ENCODE results near the gene SMS. TPM values are rescaled to one million over a fixed set of nuclear protein-coding genes. Genes with fewer than 3 reads are reported as not detected.
A peak's percentile ranks its signal among the peaks of the same experiment; 100 is the strongest.

The SMS gene
- total and polyA plus RNA-seq, 2 of the 4 experiments (the other 2 are of a cell fraction), result 176 to 230 TPM

DNA sequence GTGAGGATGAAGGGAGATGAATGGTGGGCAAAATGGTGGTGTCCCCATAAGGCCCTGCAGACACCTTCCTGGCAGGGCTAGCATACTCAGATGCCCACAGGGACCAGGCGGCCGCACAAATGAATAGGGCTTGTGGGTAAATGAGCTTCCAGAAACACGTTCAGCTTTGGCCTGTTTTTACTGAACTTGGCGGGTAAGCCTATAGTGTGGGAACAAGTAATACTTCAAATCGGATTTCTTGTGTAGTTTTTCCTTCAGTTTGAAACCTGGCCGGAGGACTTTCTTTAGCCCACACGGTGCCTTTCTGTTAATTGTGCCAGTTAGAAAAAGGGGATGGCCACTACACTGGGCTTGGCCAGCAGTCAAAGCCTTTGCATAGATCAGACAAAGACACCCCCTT lies 22.8 kb downstream of the SMS start:
- H4K8ac ChIP-seq (ENCODE audit: low read depth in 2 of 2, low read length in 2 of 2), result no peak overlapping the region
- no peak overlapping the region for H4K91ac ChIP-seq (ENCODE audit: insufficient read depth, low read depth, low read length)
- H3K27me3 ChIP-seq (ENCODE audit: control insufficient read depth, insufficient read depth, low read length), result no peaks in the 10 kb centered on the region; the same call in 1 of the 2 replicates
- H3K79me1 ChIP-seq (ENCODE audit: low read depth in 1 of 2, low read length in 2 of 2), result peaks cover 0 to 13% of the 10 kb centered on the region in 2 experiments; a peak in 2 of 4 replicates
- peak overlapping the region; percentile 79; the same call in 1 of the 2 replicates for H3K27ac ChIP-seq (ENCODE audit: insufficient read depth, low read length)
- peak overlapping the region; percentile 31; the same call in 1 of the 2 replicates for H3K18ac ChIP-seq (ENCODE audit: low read depth, low read length)
- POLR2A ChIA-PET (ENCODE audit: unreplicated experiment), result no interaction called here
- WGBS, 2 experiments (ENCODE audit: extremely low coverage in 2 of 2, insufficient read length in 1 of 2), result no CpG with 5 or more reads among the region's 7 CpGs
- H2BK15ac ChIP-seq (ENCODE audit: low read depth, low read length), result no peak overlapping the region
- no peak for DNase-seq
- intact Hi-C loops (cut with micrococcal nuclease) (no loop called here), in situ Hi-C loops (cut with MboI; ENCODE audit: low sequenced_read_pairs) (no loop called here), dilution Hi-C loops (cut with HindIII; ENCODE audit: low sequenced_read_pairs, unreplicated experiment) (no loop called here)
- no peak overlapping the region for H3K56ac ChIP-seq (ENCODE audit: extremely low read depth, insufficient read depth, low read length)
- H2AFZ ChIP-seq (replicated peaks; ENCODE audit: low read length, poor library complexity), result no peak overlapping the region
- H3K4ac ChIP-seq (ENCODE audit: low read depth, low read length), result peak overlapping the region; percentile 45; the same call in 1 of the 2 replicates
- peaks cover 11% of the 10 kb centered on the region for H3K36me3 ChIP-seq (ENCODE audit: control insufficient read depth, insufficient read depth, low read length)
- H3K4me1 ChIP-seq (ENCODE audit: control insufficient read depth, insufficient read depth, low read length), result peaks cover 20% of the 10 kb centered on the region
- H2AK5ac ChIP-seq (ENCODE audit: low read depth, low read length), result peak overlapping the region; percentile 49; the same call in 1 of the 2 replicates
- ATAC-seq (ENCODE audit: low read depth), result no peak
- H4K20me1 ChIP-seq (ENCODE audit: insufficient read depth, low read length), result peaks cover 97% of the 10 kb centered on the region
- peak overlapping the region; percentile 61 for H3K4me2 ChIP-seq (ENCODE audit: low read depth, low read length)
- no peak overlapping the region for H3K9ac ChIP-seq (ENCODE audit: low read depth, low read length)
- H2AK9ac ChIP-seq (replicated peaks; ENCODE audit: low read depth, low read length, poor library complexity), result no peak overlapping the region
- H3K14ac ChIP-seq (replicated peaks; ENCODE audit: low read depth, low read length), result no peak overlapping the region
- TF ChIP-seq MAFK (IDR thresholded peaks at IDR 0.05; ENCODE audit: low read depth, low read length) (no peak), MAZ (IDR thresholded peaks at IDR 0.05; ENCODE audit: borderline replicate concordance, low read depth, low read length) (no peak), NFE2L2 (IDR thresholded peaks at IDR 0.05; ENCODE audit: low read depth, low read length) (no peak)
- no peak overlapping the region for H3K4me3 ChIP-seq (ENCODE audit: insufficient read depth, low read depth, low read length)
- no peak overlapping the region for H2BK20ac ChIP-seq (ENCODE audit: low read depth, low read length)
- CTCF ChIA-PET, result interaction anchor here (0.7 kb wide), 1 partner anchor 1716 kb away, joined by 3 read pairs; no protein-coding TSS in a partner anchor
- BruUV-seq (replicated peaks), result no TSS peak
- peak overlapping the region; percentile 48 for H2BK5ac ChIP-seq (ENCODE audit: low read depth, low read length, poor library complexity, severe bottlenecking)
- peak overlapping the region; percentile 13; the same call in 1 of the 2 replicates for H4K5ac ChIP-seq (ENCODE audit: low read depth, low read length)
- 0 out of 2 replicates have a peak overlapping the region, but pooled peaks have one; percentile 39 for H3K23ac ChIP-seq (ENCODE audit: low read depth, low read length)
- H3K9me1 ChIP-seq (ENCODE audit: insufficient read depth, low read length), result peaks cover 16% of the 10 kb centered on the region
- H2BK120ac ChIP-seq (ENCODE audit: low read depth, low read length), result no peak overlapping the region
- H3K9me3 ChIP-seq (ENCODE audit: control insufficient read depth, insufficient read depth, low read length), result no peaks in the 10 kb centered on the region
